GM12878 (cell line): ENCODE measurements around the gene TRPM1. TPM values are rescaled to one million over a fixed set of nuclear protein-coding genes. Genes with fewer than 3 reads are reported as not detected.

Source experiments
- ATAC-seq: fragments of 200-7000 bp; cut with Tn5 transposase; 3 replicates; pipeline ENCODE4 v1.9.1; 2020; ENCODE audit warnings: mild to moderate bottlenecking, moderate library complexity
- BruUV-seq: library from RNA; stranded (reverse); fragments of 400-500 nt; replicated peaks from 2 replicates; lab custom pipeline; 2021; lab: Mats Ljungman, UMichigan
- CTCF ChIA-PET: fragments of 300-600 bp; sonication (Branson Sonifier 250); formaldehyde crosslinking; extraction: SDS; loops from one replicate; lab custom pipeline; 2021; ENCODE audit warnings: inconsistent platforms; lab: Yijun Ruan, JAX
- POLR2A ChIA-PET: fragments of 350-600 bp; formaldehyde crosslinking; extraction: SDS; loops from one replicate; lab custom pipeline; 2021; ENCODE audit warnings: inconsistent platforms; lab: Charles Lee
- RAD21 ChIA-PET: fragments of 300-600 bp; sonication (Branson Sonifier 250); formaldehyde crosslinking; loops from one replicate; lab custom pipeline; 2023; ENCODE audit warnings: antibody characterized with exemption; ENCODE audit not compliant: unreplicated experiment; lab: Charles Lee
- SMC1A ChIA-PET: fragments of 300-600 bp; sonication (Branson Sonifier 250); formaldehyde crosslinking; loops from one replicate; lab custom pipeline; 2023; ENCODE audit not compliant: unreplicated experiment, uncharacterized antibody; lab: Charles Lee
- DNase-seq: peaks from one replicate; pipeline ENCODE4 v3.0.0-alpha.2; 2011; ENCODE audit warnings: low read depth, low spot score
- FAIRE-seq: peaks from 3 replicates; lab custom pipeline; 2011; peaks lifted over from hg19 to GRCh38; lab: Jason Lieb, UNC
- H2AFZ ChIP-seq: 2 replicates; pipeline ENCODE4 v1.6.0; 2011; ENCODE audit warnings: low read depth, low read length, control low read depth; ENCODE audit not compliant: control insufficient read depth
- H3K27ac ChIP-seq: 2 replicates; pipeline ENCODE4 v1.5.1; 2011; ENCODE audit warnings: control low read depth; ENCODE audit not compliant: control insufficient read depth, insufficient read depth
- H3K27me3 ChIP-seq, 2 experiments: replicated peaks in 1 of 2; 2 replicates each; pipeline versions ENCODE4 v1.6.0 to v1.6.1; 2011; ENCODE audit warnings: low read length in 1 of 2; ENCODE audit not compliant: control insufficient read depth in 2 of 2, insufficient read depth in 2 of 2
- H3K36me3 ChIP-seq, 2 experiments: 2 replicates each; pipeline ENCODE4 v1.5.1; 2011; ENCODE audit warnings: low read length in 1 of 2; ENCODE audit not compliant: control insufficient read depth in 2 of 2, insufficient read depth in 2 of 2
- H3K4me1 ChIP-seq: 2 replicates; pipeline ENCODE4 v1.6.1; 2011; ENCODE audit warnings: mild to moderate bottlenecking, low read length, moderate library complexity, mixed read lengths; ENCODE audit not compliant: control insufficient read depth, insufficient read depth
- H3K4me2 ChIP-seq: 2 replicates; pipeline ENCODE4 v1.6.0; 2011; ENCODE audit warnings: control low read depth; ENCODE audit not compliant: control insufficient read depth, insufficient read depth
- H3K4me3 ChIP-seq: fragments of 200-600 bp; sonication (generic); 2 replicates; pipeline ENCODE4 v1.5.1; 2016
- H3K79me2 ChIP-seq: 2 replicates; pipeline ENCODE4 v1.6.0; 2011; ENCODE audit warnings: low read length; ENCODE audit not compliant: control insufficient read depth, insufficient read depth
- H3K9ac ChIP-seq: 2 replicates; pipeline ENCODE4 v1.8.0; 2011; ENCODE audit warnings: low read length, control low read depth, mixed read lengths; ENCODE audit not compliant: control insufficient read depth, insufficient read depth
- H3K9me3 ChIP-seq: replicated peaks from 3 replicates; pipeline ENCODE4 v1.5.1; 2011; ENCODE audit warnings: mild to moderate bottlenecking, low read length; ENCODE audit not compliant: control insufficient read depth, insufficient read depth
- H4K20me1 ChIP-seq: 2 replicates; pipeline ENCODE4 v1.6.0; 2011; ENCODE audit not compliant: control insufficient read depth, insufficient read depth
- CBFB ChIP-seq: IDR thresholded peaks from 2 replicates; pipeline ENCODE4 v1.6.1; 2016; ENCODE audit warnings: antibody characterized with exemption, low read depth
- SMC3 ChIP-seq: IDR thresholded peaks from 2 replicates; pipeline ENCODE4 v1.6.1; 2011; ENCODE audit warnings: low read length, improper control_type of control experiment, borderline replicate concordance
- SREBF1 ChIP-seq: IDR thresholded peaks from 2 replicates; pipeline ENCODE4 v1.6.1; 2012; ENCODE audit warnings: mild to moderate bottlenecking, low read length
- STAT1 ChIP-seq: fragments of 450-650 bp; conservative IDR thresholded peaks from 2 replicates; pipeline ENCODE4 v1.6.1; 2014; ENCODE audit warnings: antibody characterized with exemption, mild to moderate bottlenecking
- ZNF217 ChIP-seq: fragments of 450-650 bp; IDR thresholded peaks from 2 replicates; pipeline ENCODE4 v1.6.1; 2017; ENCODE audit warnings: antibody characterized with exemption, mild to moderate bottlenecking
- ZNF274 ChIP-seq: IDR thresholded peaks from one replicate; pipeline ENCODE4 v1.8.0; 2011; ENCODE audit not compliant: insufficient read length, insufficient read depth
- WGBS: methylation state at CpG from one replicate; pipeline ENCODE4 v1.1.6; 2016; ENCODE audit warnings: low lambda C conversion rate; ENCODE audit not compliant: insufficient replicate concordance, insufficient coverage; ENCODE audit errors: missing lambda C conversion rate; 5-methylcytosine and 5-hydroxymethylcytosine counted together
- in situ Hi-C: fragments of 300-500 bp; cut with MboI; formaldehyde crosslinking; loops from 9 replicates; pipeline ENCODE4 v1.14.3; 2018; ENCODE audit warnings: mixed read lengths
- intact Hi-C: fragments of 100-400 bp; cut with micrococcal nuclease; formaldehyde crosslinking; loops from one replicate; pipeline ENCODE4 v1.14.2; 2022; ENCODE audit not compliant: unreplicated experiment
- polyA plus RNA-seq, 11 experiments: library from polyadenylated mRNA; depleted of rRNA in 4 of 11; unstranded in 6 of 11; stranded (reverse) in 5 of 11; fragments of >200 nt; fragmentation: Nextera tagmentation in 4 of 11; fragmentation: Illumina TruSeq in 1 of 11; extraction: Ambion mirVana in 4 of 11; extraction: Trizol in 1 of 11; gene quantifications; 1 replicate in 1 of 11; 2 replicates in 10 of 11; pipeline versions ENCODE4 v1.2.1 to v1.2.3, GENCODE V29; 2011 to 2016; ENCODE audit warnings: inconsistent platforms in 2 of 11, missing spikeins in 2 of 11, low read depth in 1 of 11
- total RNA-seq, 4 experiments: library from RNA; depleted of rRNA in 3 of 4; stranded (reverse); fragments of >200 nt in 3 of 4; fragmentation: Illumina TruSeq in 1 of 4; extraction: Trizol in 1 of 4; gene quantifications; 2 replicates each; pipeline versions ENCODE4 v1.2.1 to v1.2.3, GENCODE V29; 2013 to 2021
- TF ChIP-seq, protein P1 (sequence below): fragments of 450-650 bp; IDR thresholded peaks from 2 replicates; pipeline ENCODE4 v1.6.1; 2017; ENCODE audit warnings: mild to moderate bottlenecking, moderate library complexity
- TF ChIP-seq, protein P2 (sequence below): fragments of 450-650 bp; IDR thresholded peaks from 2 replicates; pipeline ENCODE4 v1.6.1; 2016; ENCODE audit warnings: mild to moderate bottlenecking
- TF ChIP-seq, protein P3 (sequence below): fragments of 450-650 bp; IDR thresholded peaks from 2 replicates; pipeline ENCODE4 v1.6.1; 2016; ENCODE audit warnings: mild to moderate bottlenecking
- TF ChIP-seq, protein P4 (sequence below): fragments of 450-650 bp; IDR thresholded peaks from 2 replicates; pipeline ENCODE4 v1.6.1; 2018; ENCODE audit warnings: mild to moderate bottlenecking, low read depth, moderate library complexity; ENCODE audit not compliant: partially characterized antibody

Gene TRPM1
- total and polyA plus RNA-seq, 10 of the 15 experiments (the other 5 are each of a cell fraction or from before 2014, with no cell fraction given): 0.01 to 0.10 (median 0.05) TPM; not detected in 4

GRCh38 chr15:31024979-31025378 lies 76.5 kb downstream of the TRPM1 start:
- RAD21 ChIA-PET: interaction anchor here (1.6 kb wide), 1 partner anchor 11 kb away, joined by 4 read pairs; no protein-coding TSS in a partner anchor
- BruUV-seq: no TSS peak
- intact Hi-C loops: no loop called here
- Histone ChIP-seq H3K4me3 (no peak overlapping the region), H3K36me3 (no peaks in the 10 kb centered on the region), H3K4me2 (no peak overlapping the region), H3K27me3 (no peaks in the 10 kb centered on the region), H3K4me1 (peaks cover 4% of the 10 kb centered on the region), H4K20me1 (no peaks in the 10 kb centered on the region), H3K9ac (no peak overlapping the region), H2AFZ (no peak overlapping the region), H3K79me2 (no peaks in the 10 kb centered on the region), H3K9me3 (no peaks in the 10 kb centered on the region; the same call in 2 of the 3 replicates), H3K27ac (no peak overlapping the region)
- in situ Hi-C loops: no loop called here
- CTCF ChIA-PET: interaction anchor here (1.9 kb wide), 1 partner anchor 11 kb away, joined by 4 read pairs; no protein-coding TSS in a partner anchor
- POLR2A ChIA-PET: no interaction called here
- TF ChIP-seq, protein P1, sequence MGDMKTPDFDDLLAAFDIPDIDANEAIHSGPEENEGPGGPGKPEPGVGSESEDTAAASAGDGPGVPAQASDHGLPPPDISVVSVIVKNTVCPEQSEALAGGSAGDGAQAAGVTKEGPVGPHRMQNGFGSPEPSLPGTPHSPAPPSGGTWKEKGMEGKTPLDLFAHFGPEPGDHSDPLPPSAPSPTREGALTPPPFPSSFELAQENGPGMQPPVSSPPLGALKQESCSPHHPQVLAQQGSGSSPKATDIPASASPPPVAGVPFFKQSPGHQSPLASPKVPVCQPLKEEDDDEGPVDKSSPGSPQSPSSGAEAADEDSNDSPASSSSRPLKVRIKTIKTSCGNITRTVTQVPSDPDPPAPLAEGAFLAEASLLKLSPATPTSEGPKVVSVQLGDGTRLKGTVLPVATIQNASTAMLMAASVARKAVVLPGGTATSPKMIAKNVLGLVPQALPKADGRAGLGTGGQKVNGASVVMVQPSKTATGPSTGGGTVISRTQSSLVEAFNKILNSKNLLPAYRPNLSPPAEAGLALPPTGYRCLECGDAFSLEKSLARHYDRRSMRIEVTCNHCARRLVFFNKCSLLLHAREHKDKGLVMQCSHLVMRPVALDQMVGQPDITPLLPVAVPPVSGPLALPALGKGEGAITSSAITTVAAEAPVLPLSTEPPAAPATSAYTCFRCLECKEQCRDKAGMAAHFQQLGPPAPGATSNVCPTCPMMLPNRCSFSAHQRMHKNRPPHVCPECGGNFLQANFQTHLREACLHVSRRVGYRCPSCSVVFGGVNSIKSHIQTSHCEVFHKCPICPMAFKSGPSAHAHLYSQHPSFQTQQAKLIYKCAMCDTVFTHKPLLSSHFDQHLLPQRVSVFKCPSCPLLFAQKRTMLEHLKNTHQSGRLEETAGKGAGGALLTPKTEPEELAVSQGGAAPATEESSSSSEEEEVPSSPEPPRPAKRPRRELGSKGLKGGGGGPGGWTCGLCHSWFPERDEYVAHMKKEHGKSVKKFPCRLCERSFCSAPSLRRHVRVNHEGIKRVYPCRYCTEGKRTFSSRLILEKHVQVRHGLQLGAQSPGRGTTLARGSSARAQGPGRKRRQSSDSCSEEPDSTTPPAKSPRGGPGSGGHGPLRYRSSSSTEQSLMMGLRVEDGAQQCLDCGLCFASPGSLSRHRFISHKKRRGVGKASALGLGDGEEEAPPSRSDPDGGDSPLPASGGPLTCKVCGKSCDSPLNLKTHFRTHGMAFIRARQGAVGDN: no peak
- TF ChIP-seq, protein P2, sequence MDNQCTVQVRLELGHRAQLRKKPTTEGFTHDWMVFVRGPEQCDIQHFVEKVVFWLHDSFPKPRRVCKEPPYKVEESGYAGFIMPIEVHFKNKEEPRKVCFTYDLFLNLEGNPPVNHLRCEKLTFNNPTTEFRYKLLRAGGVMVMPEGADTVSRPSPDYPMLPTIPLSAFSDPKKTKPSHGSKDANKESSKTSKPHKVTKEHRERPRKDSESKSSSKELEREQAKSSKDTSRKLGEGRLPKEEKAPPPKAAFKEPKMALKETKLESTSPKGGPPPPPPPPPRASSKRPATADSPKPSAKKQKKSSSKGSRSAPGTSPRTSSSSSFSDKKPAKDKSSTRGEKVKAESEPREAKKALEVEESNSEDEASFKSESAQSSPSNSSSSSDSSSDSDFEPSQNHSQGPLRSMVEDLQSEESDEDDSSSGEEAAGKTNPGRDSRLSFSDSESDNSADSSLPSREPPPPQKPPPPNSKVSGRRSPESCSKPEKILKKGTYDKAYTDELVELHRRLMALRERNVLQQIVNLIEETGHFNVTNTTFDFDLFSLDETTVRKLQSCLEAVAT: no peak
- no peak for TF ChIP-seq SMC3
- TF ChIP-seq, protein P3, sequence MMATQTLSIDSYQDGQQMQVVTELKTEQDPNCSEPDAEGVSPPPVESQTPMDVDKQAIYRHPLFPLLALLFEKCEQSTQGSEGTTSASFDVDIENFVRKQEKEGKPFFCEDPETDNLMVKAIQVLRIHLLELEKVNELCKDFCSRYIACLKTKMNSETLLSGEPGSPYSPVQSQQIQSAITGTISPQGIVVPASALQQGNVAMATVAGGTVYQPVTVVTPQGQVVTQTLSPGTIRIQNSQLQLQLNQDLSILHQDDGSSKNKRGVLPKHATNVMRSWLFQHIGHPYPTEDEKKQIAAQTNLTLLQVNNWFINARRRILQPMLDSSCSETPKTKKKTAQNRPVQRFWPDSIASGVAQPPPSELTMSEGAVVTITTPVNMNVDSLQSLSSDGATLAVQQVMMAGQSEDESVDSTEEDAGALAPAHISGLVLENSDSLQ: no peak
- no peak for TF ChIP-seq ZNF217
- TF ChIP-seq ZNF274: no peak
- TF ChIP-seq SREBF1: no peak
- TF ChIP-seq STAT1: no peak
- TF ChIP-seq, protein P4, sequence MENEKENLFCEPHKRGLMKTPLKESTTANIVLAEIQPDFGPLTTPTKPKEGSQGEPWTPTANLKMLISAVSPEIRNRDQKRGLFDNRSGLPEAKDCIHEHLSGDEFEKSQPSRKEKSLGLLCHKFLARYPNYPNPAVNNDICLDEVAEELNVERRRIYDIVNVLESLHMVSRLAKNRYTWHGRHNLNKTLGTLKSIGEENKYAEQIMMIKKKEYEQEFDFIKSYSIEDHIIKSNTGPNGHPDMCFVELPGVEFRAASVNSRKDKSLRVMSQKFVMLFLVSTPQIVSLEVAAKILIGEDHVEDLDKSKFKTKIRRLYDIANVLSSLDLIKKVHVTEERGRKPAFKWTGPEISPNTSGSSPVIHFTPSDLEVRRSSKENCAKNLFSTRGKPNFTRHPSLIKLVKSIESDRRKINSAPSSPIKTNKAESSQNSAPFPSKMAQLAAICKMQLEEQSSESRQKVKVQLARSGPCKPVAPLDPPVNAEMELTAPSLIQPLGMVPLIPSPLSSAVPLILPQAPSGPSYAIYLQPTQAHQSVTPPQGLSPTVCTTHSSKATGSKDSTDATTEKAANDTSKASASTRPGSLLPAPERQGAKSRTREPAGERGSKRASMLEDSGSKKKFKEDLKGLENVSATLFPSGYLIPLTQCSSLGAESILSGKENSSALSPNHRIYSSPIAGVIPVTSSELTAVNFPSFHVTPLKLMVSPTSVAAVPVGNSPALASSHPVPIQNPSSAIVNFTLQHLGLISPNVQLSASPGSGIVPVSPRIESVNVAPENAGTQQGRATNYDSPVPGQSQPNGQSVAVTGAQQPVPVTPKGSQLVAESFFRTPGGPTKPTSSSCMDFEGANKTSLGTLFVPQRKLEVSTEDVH: no peak
- TF ChIP-seq CBFB: no peak
- SMC1A ChIA-PET: interaction anchor here (1.5 kb wide), 1 partner anchor 21 kb away, joined by 4 read pairs; no protein-coding TSS in a partner anchor
- DNase-seq: no peak
- 94% methylated on average over 3 of the region's 3 CpGs for WGBS
- no peak for ATAC-seq
- no peak for FAIRE-seq
